HG02943 (cell line): Measurements from ENCODE around the gene WNT1.

Experiments used
- ATAC-seq: cut with Tn5 transposase; IDR thresholded peaks from one replicate; pipeline ENCODE4 v1.9.1; 2021; ENCODE audit warnings: mild to moderate bottlenecking, low read depth, moderate library complexity; ENCODE audit not compliant: unreplicated experiment

The WNT1 gene

DNA sequence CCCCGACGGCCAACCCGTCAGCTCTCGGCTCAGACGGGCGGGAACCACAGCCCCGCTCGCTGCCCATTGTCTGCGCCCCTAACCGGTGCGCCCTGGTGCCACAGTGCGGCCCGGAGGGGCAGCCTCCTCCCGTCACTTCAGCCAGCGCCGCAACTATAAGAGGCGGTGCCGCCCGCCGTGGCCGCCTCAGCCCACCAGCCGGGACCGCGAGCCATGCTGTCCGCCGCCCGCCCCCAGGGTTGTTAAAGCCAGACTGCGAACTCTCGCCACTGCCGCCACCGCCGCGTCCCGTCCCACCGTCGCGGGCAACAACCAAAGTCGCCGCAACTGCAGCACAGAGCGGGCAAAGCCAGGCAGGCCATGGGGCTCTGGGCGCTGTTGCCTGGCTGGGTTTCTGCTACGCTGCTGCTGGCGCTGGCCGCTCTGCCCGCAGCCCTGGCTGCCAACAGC lies at the start of gene WNT1:
WNT1 (plus strand) TSS at position 32 of the 450 bp plus-strand sequence; CDS start at position 361, 329 bp downstream.
- ATAC-seq, result no peak

DNA sequence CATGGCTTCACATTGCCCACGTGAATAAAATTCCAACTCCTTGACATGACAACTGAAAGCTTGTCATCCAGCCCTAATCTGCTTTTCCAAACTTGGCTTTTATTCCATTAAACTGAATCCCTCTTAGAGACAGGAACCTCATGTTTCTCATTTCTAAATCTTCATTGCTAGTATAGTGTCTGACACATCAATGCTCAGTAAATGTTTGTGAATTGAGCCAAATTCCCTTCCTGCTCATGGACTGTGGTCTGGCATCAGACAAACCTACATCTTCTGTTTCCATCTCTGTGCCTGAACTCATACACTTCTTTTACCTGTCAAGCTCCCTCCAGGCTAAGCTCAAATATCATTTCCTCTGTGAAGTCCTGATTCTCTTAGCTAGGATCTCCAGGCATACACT lies 48.6 kb upstream of the WNT1 start:
- ATAC-seq, result no peak

DNA sequence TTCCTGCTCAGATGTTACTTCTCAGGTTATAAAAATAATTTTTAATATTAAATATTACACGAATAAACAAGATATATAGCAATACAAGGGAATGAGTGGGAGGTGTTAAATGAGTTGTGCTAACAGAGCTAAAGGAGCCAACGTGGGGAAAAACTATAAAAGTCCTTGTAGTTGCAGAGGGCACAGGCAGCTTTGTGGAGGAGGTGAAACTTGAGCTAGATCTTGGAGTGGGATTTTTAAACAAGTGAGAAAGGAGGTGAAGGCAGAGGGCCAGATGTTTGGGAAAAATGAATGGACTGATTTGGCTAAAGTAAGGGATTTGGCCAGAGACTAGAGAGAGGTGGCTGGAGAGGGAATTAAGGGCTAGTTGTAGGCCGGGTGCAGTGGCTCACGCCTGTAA lies 47.6 kb upstream of the WNT1 start:
- ATAC-seq, result no peak

- no peak for ATAC-seq
Measured at GRCh38 chr12:48932878-48933277, 45.2 kb upstream of the WNT1 start.

GRCh38 chr12:48933664-48934311 lies 44.3 kb upstream of the WNT1 start:
- ATAC-seq, result no peak

DNA sequence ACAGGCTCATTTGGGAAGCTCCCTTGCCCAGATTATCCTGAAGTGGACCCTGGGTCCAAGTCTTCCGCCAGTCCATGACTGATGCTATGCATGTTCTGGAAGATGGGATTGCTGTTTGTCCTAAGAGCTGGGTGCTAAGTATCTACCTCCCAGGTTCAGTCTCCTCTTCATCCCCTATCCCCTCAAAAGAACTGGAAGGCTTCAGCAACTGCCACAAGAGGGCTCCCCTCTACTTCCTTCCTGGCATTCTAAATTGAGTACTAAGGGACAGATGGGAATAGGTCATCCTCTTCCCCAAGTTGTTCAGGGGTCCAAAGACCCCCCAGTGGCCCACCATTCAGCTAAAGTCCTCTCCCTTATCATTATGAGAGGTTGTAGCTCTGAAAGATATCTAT lies 43.8 kb upstream of the WNT1 start:
- ATAC-seq, result no peak

- ATAC-seq, result no peak
Measured at GRCh38 chr12:48936379-48936979, 41.6 kb upstream of the WNT1 start.

DNA sequence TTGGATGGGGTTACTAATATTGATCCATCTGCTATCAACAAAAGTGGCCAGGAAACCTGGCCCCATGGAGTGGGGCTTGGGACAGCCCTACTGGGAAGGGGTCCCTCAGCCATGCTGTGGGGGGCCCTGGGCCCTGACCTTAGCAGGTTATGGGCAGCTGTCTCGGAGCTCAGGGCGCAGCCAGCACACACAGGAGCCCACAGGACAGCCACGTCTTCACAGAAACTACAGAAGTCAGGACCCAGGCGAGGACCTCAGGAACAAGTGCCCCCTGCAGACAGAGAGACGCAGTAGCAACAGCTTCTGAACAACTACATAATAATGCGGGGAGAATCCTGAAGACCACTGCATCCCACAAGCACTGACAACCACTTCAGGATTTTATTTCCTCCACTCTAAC lies 41.0 kb upstream of the WNT1 start:
- ATAC-seq, result no peak

DNA sequence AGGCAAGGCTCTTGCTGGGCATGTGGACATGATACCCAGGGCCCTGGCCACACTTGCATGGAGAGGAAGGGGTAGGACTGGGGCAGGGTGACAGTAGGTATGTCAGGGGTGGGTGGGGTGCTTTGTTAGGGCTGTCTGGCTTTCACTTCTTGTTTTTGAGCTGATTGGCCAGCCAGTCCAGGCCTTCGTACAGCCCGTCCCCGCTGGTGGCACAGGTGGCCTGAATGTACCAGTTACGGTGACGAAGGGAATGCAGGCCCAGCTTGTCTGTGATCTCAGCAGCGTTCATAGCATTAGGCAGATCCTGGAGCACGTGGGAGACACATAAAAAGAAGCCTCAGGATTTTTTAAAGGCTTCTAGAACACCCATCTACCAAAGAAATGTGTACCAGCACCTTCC lies 39.3 kb upstream of the WNT1 start:
- no peak for ATAC-seq

DNA sequence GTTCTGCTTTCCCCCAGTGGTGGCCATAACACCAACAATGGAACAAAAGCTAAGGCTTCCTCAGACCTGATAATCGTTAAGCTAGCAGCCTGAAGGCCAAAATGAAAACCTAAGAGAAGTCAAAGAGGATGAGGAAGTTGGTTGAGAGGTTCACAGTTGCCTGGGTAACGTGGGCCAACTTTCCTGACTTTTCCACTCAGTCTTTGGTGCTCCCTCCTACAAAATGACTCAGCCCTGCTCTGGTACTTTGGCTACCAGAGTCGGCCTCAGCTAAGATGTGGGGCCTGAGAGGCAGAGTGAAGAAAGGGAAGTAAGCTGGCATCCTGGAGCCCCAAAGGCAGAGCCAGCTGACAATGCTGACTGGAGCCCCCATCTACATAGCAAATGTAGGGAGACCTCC lies 37.9 kb upstream of the WNT1 start:
- ATAC-seq, result no peak

DNA sequence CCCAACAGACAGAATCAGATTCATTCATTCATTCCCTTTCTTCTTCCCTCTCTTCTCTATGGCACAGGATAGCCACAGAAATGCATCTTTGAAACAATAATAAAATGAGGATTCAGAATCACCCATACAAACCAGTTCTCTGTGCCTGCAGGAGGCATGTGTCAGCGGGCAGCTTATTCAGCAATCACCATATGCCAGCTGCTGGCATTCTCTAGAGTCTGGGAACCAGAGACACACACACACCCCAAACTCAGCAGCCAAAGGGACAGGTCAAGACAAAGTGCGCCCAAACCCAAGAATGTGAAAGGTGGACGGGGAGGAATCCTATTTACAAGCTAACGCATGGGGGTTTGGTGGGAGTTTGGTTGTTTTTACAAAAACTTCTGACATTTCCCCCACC lies 34.9 kb upstream of the WNT1 start:
- ATAC-seq, result no peak

DNA sequence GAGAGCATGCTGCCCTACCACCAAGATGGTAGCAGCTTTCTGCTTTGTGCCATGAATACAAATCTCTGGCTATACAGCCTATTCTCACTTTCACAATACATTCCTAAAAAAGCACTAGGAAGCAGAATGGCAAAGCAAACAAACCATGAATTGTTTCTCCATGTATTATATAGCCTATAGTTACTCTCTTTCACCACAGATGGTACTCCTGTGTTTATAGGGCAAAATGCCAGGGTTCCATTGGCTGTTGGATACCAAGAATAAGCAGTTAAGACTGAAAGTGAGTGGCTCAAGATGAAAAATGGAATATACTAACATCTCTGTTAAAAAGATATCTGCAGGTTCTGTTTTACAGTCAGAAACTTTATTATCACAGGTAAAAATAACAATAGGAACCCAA lies 31.9 kb upstream of the WNT1 start:
- ATAC-seq, result no peak

- ATAC-seq, result no peak
Measured at GRCh38 chr12:48946943-48947342, 31.2 kb upstream of the WNT1 start.

- ATAC-seq, result no peak
Measured at GRCh38 chr12:48947727-48948126, 30.4 kb upstream of the WNT1 start.

- no peak for ATAC-seq
Measured at GRCh38 chr12:48952691-48953090, 25.4 kb upstream of the WNT1 start.

- ATAC-seq, result no peak
Measured at GRCh38 chr12:48954061-48954460, 24.1 kb upstream of the WNT1 start.

- ATAC-seq, result no peak
Measured at GRCh38 chr12:48954841-48955501, 23.2 kb upstream of the WNT1 start.

GRCh38 chr12:48956279-48957140 lies 21.6 kb upstream of the WNT1 start:
- peak; percentile 21 for ATAC-seq

DNA sequence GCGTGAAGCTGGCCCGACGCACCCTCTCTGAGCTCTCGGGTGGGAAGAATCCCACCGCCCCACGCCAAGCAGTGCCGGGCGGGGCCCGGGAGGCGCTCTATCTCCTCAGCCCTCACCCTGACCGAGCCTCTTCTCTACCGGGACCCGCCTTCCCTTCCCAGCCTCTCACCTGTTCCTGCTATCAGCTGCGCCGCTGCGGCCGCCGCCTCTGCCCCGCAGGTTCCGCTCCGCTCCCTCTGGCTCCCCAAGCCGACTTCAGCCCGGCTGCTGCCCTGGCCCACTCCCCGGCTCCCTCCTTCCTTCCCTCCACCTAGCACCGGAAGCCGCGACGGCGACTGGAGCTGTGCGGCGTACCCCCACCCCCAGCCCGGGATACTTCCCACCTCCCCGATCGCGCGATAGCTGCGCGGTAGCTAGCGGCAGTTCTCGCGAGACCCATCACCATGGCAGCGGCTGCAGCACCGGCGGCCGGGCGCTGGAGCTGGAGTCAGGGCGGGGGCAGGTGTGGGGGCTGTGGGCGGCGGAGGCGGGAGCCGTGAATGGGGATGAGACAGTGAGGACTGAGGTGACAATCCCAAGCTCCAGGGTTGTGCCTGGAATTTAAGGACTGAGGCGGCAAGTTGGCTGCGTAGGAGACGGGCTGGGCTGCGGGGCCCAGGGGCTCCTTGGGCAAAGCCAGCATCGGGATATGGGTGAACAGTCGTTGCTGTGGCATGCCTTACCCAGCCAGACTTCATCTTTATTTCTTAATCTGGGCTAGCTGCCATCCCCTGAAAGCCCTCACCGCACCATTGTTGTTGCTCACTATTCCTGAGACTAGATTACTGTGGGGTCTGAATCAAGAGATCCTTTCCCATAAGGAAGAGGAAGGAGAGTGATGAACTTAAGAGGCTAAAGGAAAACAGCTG lies 20.7 kb upstream of the WNT1 start, which contains the start of gene ARF3:
ARF3 (minus strand) TSS at position 347 of the 908 bp plus-strand sequence. CDS start 16,392 bp downstream, outside the sequence.
- peak; percentile 82 for ATAC-seq

DNA sequence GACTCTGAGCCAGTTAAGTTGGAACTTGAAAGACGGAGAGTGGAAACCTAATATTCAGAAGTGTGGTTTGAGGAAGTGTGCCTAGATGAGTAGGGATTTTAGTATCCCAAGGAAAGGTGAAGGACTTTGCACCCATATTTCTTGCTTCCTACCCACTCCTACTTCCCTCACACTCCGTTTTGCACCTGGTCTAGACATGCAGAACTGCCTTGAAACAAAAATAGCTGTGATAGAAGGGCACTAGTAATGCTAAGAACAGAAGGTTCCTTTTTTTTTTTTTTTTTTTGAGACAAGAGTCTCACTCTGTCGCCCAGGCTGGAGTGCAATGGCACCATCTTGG lies 20.1 kb upstream of the WNT1 start:
- ATAC-seq, result no peak
